GM18517 (cell line): ENCODE data around the gene CABLES1.

Experiments
- ATAC-seq: cut with Tn5 transposase; IDR thresholded peaks from one replicate; pipeline ENCODE4 v1.9.1; 2021; ENCODE audit warnings: mild to moderate bottlenecking, moderate library complexity; ENCODE audit not compliant: unreplicated experiment

The CABLES1 gene

GRCh38 chr18:23211146-23211545 lies 75.9 kb downstream of the CABLES1 start:
- ATAC-seq, result no peak

GRCh38 chr18:23212161-23212560 lies 76.9 kb downstream of the CABLES1 start:
- no peak for ATAC-seq

GRCh38 chr18:23213200-23213599 lies 77.9 kb downstream of the CABLES1 start:
- no peak for ATAC-seq

GRCh38 chr18:23217781-23218180 lies 82.5 kb downstream of the CABLES1 start:
- no peak for ATAC-seq

GRCh38 chr18:23220355-23220754 lies 85.1 kb downstream of the CABLES1 start:
- no peak for ATAC-seq

GRCh38 chr18:23223641-23224040 lies 88.4 kb downstream of the CABLES1 start:
- no peak for ATAC-seq

GRCh38 chr18:23225503-23225902 lies 90.2 kb downstream of the CABLES1 start:
- ATAC-seq, result no peak

- ATAC-seq, result no peak
Measured at GRCh38 chr18:23226391-23226790, 91.1 kb downstream of the CABLES1 start.

GRCh38 chr18:23226930-23227725 lies 91.8 kb downstream of the CABLES1 start:
- ATAC-seq, result no peak

GRCh38 chr18:23227726-23228070 lies 92.4 kb downstream of the CABLES1 start:
- no peak for ATAC-seq

- peak; percentile 36 for ATAC-seq
Measured at GRCh38 chr18:23228102-23229061, 93.1 kb downstream of the CABLES1 start.

- no peak for ATAC-seq
Measured at GRCh38 chr18:23229472-23229871, 94.2 kb downstream of the CABLES1 start.

GRCh38 chr18:23230686-23231085 lies 95.4 kb downstream of the CABLES1 start:
- no peak for ATAC-seq

GRCh38 chr18:23231340-23232021 lies 96.2 kb downstream of the CABLES1 start:
- peak; percentile 89 for ATAC-seq

GRCh38 chr18:23232331-23232730 lies 97.0 kb downstream of the CABLES1 start:
- ATAC-seq, result no peak

- no peak for ATAC-seq
Measured at GRCh38 chr18:23234619-23235018, 99.3 kb downstream of the CABLES1 start.

- no peak for ATAC-seq
Measured at GRCh38 chr18:23235336-23235735, 100.1 kb downstream of the CABLES1 start.

- ATAC-seq, result no peak
Measured at GRCh38 chr18:23235860-23236259, 100.6 kb downstream of the CABLES1 start.

- ATAC-seq, result no peak
Measured at GRCh38 chr18:23236876-23237468, 101.7 kb downstream of the CABLES1 start.

- ATAC-seq, result peak; percentile 47
Measured at GRCh38 chr18:23237524-23238151, 102.4 kb downstream of the CABLES1 start.
